SW480 (cell line): Measurements from ENCODE around the gene SMYD3.
A peak's percentile ranks its signal among the peaks of the same experiment; 100 is the strongest.
"Not testable (repeated sequence)": the region's sequence is repeated elsewhere in the genome, so short reads cannot be mapped to it uniquely, and the experiment has no call there.

Source experiments
- DNase-seq: peaks from one replicate; pipeline ENCODE4 v3.0.0-alpha.2; 2016; ENCODE audit warnings: low spot score

Gene SMYD3

DNA sequence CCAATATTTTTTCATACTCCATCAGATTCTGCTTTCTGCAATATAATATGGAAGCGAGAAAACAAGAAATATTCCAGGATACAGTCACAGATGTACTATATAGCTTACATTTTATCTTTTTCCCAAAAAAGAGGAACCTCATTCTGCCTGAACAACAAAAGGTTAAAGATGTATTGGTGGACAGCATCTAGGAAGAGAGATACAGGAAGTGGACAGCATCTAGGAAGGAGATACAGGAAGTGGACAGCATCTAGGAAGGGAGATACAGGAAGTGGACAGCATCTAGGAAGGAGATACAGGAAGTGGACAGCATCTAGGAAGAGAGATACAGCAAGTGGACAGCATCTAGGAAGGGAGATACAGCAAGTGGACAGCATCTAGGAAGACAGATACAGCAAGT is 483.0 kb downstream of the SMYD3 start:
- DNase-seq: not testable (repeated sequence)

DNA sequence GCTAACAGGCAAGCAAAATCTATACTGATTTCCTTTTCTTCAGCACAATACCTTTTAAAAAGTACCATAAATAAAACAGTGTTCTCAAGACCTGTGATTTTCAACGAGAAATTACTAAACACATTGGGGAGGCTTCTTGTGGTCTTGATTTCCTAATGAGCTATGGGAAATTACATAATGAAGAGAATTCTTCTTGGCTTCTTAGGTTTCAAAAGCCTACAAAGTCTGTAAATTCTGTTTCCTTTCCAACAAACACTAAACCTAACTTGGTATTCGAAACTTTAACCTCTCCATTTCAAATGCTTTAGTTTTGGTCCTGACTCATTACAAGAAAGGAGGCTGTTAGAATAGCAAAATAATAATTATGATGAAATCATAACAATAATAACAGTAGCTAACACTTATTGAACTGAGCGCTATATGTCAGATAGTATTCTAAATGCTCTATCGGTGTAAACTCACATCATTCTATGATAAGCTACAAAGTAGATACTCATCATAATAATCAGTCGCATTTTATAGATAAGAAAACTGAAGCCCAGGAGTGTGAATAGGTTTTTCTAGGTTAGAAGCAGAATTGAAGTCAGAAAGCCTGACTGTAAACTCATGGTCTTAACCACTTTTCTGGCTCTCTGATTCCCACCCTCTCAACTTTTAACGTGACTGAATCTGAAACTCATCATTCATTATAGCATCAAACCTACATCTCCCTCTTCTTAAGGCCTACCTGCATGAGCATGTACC is 486.7 kb downstream of the SMYD3 start:
- no peak for DNase-seq

GRCh38 chr1:246018146-246018545 is 488.9 kb downstream of the SMYD3 start:
- DNase-seq: no peak

DNA sequence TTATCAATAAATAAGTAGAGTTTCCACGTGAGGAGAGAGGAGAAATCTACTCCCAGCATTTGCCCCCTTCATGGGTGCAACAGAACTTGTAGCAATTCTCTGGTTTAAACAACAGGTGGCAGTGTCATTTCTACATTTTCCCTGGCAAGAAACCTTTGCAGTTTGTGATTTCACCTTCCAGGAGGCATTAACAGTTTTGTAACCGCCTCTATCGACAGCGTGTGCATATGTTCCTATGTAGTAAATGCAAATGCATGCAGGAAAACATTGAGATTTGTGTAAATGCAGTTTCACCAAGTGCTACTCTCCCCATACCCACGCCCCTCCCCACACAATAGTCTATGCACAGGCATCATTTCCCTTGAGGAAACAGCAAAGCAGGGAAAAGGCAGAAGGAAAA is 494.7 kb downstream of the SMYD3 start:
- no peak for DNase-seq

GRCh38 chr1:246010386-246010785 is 496.7 kb downstream of the SMYD3 start:
- DNase-seq: no peak

- no peak for DNase-seq
These were observed 498.7 kb downstream of the SMYD3 start for GRCh38 chr1:246008363-246008831.

- DNase-seq: peak; percentile 83
These were observed 502.0 kb downstream of the SMYD3 start for GRCh38 chr1:246005067-246005466.

GRCh38 chr1:246004301-246004700 is 502.8 kb downstream of the SMYD3 start:
- peak; percentile 95 for DNase-seq

DNA sequence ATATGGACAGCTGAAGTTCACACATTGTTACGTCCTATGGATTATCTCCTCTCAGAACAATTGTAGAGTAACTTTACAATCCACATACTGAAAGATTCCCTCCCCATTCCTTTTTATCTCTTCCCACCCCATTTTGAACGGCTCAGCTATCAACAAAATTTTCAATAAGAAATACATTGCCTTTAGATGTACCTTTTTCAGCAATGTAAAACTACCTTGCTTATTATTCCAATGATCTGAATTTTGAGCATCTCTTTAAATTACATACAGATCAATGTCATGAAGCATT is 503.7 kb downstream of the SMYD3 start:
- no peak for DNase-seq

DNA sequence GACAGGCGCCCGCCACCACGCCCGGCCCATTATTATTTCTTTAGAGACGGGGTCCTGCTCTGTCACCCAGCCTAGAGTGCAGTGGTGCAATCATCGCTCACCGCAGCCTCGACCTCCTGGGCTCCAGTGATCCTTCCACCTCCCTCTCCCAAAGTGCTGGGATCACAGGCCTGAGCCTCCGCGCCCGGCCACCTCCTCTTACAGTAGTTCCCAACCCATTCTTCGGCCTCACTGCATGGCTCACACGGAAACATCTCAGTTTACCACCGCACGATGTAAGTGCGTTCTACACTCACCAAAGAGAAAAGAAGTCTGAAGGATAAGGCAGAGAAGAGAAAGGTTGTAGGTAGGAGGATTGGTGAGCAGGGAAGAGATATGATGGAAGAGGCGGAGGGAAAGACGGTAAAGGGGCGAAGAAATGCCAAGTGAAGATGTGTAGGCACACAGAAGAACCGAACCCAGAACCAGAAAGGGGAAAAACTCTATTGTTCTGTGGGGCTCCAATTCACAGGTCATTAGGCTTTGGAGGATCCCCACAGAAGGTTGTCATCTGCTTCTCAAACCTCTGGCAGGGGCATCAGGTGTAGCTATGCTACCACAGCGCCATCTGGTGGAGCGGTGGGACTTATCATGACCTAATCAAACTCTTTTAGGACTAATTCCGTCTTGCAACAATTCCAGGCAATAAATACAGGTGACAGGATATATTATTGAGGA is 504.2 kb downstream of the SMYD3 start:
- DNase-seq: peak; percentile 75

GRCh38 chr1:246001837-246002230 is 505.2 kb downstream of the SMYD3 start:
- DNase-seq: no peak

GRCh38 chr1:246001142-246001836 is 505.8 kb downstream of the SMYD3 start:
- no peak for DNase-seq

DNA sequence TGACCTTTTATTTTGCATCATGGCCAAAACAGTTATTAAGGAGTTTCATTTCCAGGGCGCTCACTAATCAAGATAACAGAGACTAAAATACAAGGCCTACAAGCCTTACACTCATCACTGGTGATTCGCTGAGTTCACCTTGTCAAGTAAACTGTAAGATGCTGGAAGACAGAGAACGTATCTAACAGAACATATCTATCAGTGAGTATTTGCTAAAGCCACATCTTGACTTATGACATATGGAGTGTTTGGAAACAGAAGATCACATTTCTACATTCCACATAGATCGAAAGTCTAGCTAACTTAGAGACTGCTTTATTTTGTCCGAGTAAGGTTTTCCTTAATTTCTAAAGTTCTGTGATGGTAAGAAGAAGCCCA is 506.5 kb downstream of the SMYD3 start:
- no peak for DNase-seq

DNA sequence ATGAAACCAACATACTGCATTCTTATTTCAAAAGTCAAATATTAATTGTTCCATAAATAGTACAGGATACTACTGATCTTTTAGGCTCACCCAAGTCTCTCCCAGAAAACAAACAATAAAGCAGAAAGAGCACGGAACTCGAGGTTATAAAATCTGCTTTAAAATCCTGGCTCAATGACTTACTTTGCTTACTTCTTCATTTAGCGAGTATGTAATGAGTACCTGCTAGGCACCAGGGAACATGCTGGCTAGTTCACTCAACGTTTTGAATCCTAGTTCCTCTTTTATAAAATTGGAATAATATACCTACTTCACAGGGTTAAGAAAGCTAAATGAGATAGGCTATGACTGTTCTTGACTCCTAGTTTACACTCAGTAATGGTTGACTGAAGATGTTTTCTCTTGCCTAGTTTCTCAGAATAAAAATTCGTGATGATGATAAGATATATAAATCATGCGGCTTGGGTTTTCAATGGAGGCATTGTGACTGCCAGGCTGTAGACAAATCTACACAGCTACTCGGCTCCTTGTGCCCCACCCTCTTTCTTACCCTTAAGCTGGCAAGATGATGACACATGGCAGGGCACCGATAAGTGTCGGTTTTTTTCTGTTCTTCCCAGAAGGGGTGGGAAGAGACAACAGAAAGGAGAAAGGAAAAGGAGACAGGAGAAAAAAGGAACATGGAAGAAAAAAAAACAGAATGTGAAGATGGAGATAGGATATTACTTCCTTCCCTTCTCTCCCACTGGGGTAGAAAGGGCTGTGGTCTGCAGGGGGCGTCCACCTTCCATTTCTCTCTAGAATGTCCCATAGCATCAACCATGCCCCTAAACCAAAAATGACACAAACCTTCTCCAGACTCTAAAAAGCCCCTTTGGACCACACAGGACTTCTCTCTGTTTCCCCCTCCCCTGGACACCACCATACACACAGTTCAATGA is 507.1 kb downstream of the SMYD3 start:
- DNase-seq: no peak

- DNase-seq: no peak
These were observed 509.4 kb downstream of the SMYD3 start for GRCh38 chr1:245997471-245998258.

GRCh38 chr1:245996811-245997210 is 510.3 kb downstream of the SMYD3 start:
- no peak for DNase-seq

DNA sequence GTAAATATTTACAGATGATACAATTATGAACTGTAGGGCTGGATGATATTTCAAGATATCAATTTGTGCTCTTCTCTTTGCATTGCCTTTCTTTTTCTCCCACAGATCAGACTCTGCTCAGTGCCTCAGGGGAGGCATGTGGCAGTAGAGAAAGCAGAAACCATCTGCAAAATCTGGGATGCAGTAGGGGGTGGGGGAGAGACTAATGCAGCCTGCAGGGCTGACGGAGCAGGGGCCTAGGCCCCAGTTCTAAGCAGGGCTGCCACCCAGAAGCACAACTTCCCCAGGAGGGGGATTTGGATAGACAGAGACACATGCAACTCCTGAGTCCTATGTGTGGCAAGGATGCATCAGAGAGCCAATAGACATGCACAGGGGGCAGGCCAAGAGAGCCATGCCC is 511.6 kb downstream of the SMYD3 start:
- DNase-seq: no peak

- DNase-seq: no peak
These were observed 515.8 kb downstream of the SMYD3 start for GRCh38 chr1:245991266-245991665.

GRCh38 chr1:245990315-245991022 is 516.6 kb downstream of the SMYD3 start:
- peak; percentile 38 for DNase-seq

DNA sequence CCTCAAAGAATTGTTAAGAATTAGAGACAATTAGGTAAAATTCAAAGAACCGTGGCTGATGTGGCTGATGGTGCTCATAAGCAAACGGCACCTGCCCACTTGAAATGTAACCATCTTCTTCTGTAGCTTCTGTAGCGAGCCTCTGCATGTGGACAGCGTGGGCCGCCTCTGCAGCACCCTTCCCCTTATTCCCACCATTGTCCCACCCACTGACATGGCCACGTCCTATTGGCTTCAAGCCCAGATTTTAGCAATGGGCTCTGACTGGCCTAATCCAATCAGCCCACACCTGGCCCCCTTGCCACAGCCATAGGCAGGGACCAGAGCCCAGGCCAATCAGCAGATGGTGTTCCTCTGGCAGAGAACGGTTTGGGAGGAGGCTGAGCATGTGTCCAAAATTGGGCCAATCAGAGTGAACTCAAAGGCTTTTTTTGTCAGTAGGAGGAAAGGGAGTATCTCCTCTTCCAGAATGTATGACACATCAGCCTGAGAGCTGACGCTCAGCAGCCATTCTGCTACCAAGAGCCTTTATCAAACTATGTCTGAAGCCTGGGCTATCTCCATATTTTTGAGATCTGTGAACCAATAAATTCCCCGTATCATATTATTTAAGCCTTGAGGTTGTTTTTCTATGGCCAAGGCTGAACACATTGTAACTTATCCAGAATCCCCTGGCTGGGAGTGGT is 518.5 kb downstream of the SMYD3 start:
- no peak for DNase-seq
